HEK293 (cell line): ENCODE results near the gene IL20RA.

ENCODE experiments used
- CTCF ChIA-PET: fragments of 350-600 bp; formaldehyde crosslinking; extraction: SDS; loops from one replicate; lab custom pipeline; 2021; ENCODE audit warnings: antibody characterized with exemption; lab: Yijun Ruan, JAX
- POLR2A ChIA-PET: fragments of 300-600 bp; formaldehyde crosslinking; extraction: SDS; loops from one replicate; lab custom pipeline; 2020; ENCODE audit warnings: antibody characterized with exemption, inconsistent platforms; lab: Yijun Ruan, JAX
- H3K27ac ChIP-seq: fragments of 200-500 bp; sonication (Bioruptor generic); 2 replicates; pipeline ENCODE4 v1.5.1; 2014; ENCODE audit warnings: low read depth, low read length, control low read depth, inconsistent platforms; ENCODE audit errors: extremely low read depth
- H3K36me3 ChIP-seq, 2 experiments: fragments of 200-500 bp in 1 of 2; sonication (Bioruptor generic) in 1 of 2; 1 replicate in 1 of 2; 2 replicates in 1 of 2; pipeline ENCODE4 v1.5.1; 2014 to 2017; ENCODE audit warnings: inconsistent platforms in 2 of 2, low read length in 2 of 2; ENCODE audit not compliant: control insufficient read depth in 2 of 2, insufficient read depth in 1 of 2
- H3K4me1 ChIP-seq: fragments of 200-500 bp; sonication (Bioruptor generic); 2 replicates; pipeline ENCODE4 v1.5.1; 2014; ENCODE audit warnings: mild to moderate bottlenecking, low read length, inconsistent platforms; ENCODE audit not compliant: control insufficient read depth, insufficient read depth
- H3K4me3 ChIP-seq: 2 replicates; pipeline ENCODE4 v1.5.1; 2011; ENCODE audit warnings: low read depth, mild to moderate bottlenecking, control low read depth, low read length, moderate library complexity
- H3K9me3 ChIP-seq: fragments of 200-500 bp; sonication (Bioruptor generic); 2 replicates; pipeline ENCODE4 v1.5.1; 2014; ENCODE audit warnings: low read depth, low read length, inconsistent platforms; ENCODE audit not compliant: control insufficient read depth, insufficient read depth
- ATF2 ChIP-seq: fragments of 450-650 bp; formaldehyde crosslinking; IDR thresholded peaks from 2 replicates; pipeline ENCODE4 v1.5.1; 2016; ENCODE audit warnings: missing biosample characterization, missing genetic modification characterization, low read depth
- BCL11A ChIP-seq: fragments of 450-650 bp; formaldehyde crosslinking; IDR thresholded peaks from 2 replicates; pipeline ENCODE4 v1.5.1; 2016; ENCODE audit warnings: low read depth, missing biosample characterization, missing genetic modification characterization
- BCL6B ChIP-seq: fragments of 450-650 bp; formaldehyde crosslinking; IDR thresholded peaks from 2 replicates; pipeline ENCODE4 v1.5.1; 2017; ENCODE audit warnings: missing biosample characterization, missing genetic modification characterization
- ELK4 ChIP-seq: IDR thresholded peaks from 2 replicates; pipeline ENCODE4 v1.6.1; 2011; ENCODE audit warnings: mild to moderate bottlenecking, low read depth, low read length, borderline replicate concordance
- HOXC10 ChIP-seq: sonication (generic); formaldehyde crosslinking; IDR thresholded peaks from 2 replicates; pipeline ENCODE4 v1.8.1; 2023; ENCODE audit warnings: mild to moderate bottlenecking, missing genetic modification reagents
- KLF8 ChIP-seq: fragments of 450-650 bp; formaldehyde crosslinking; IDR thresholded peaks from 2 replicates; pipeline ENCODE4 v1.5.1; 2016; ENCODE audit warnings: missing biosample characterization, missing genetic modification characterization
- MYNN ChIP-seq: fragments of 450-650 bp; formaldehyde crosslinking; IDR thresholded peaks from 2 replicates; pipeline ENCODE4 v1.5.1; 2016; ENCODE audit warnings: missing biosample characterization, missing genetic modification characterization, borderline replicate concordance
- MZF1 ChIP-seq: fragments of 450-650 bp; formaldehyde crosslinking; IDR thresholded peaks from 2 replicates; pipeline ENCODE4 v1.5.1; 2017; ENCODE audit warnings: missing biosample characterization, missing genetic modification characterization, borderline replicate concordance
- PRDM1 ChIP-seq: fragments of 450-650 bp; formaldehyde crosslinking; IDR thresholded peaks from 2 replicates; pipeline ENCODE4; 2016; ENCODE audit warnings: missing biosample characterization, missing genetic modification characterization
- SETDB1 ChIP-seq: IDR thresholded peaks from one replicate; pipeline ENCODE4 v1.6.1; 2017; ENCODE audit warnings: mild to moderate bottlenecking, low read length, moderate library complexity, mixed read lengths; ENCODE audit not compliant: insufficient read length
- TCF7L2 ChIP-seq: IDR thresholded peaks from 2 replicates; pipeline ENCODE4 v1.6.1; 2011; ENCODE audit warnings: low read depth, mild to moderate bottlenecking, inconsistent platforms, low read length, moderate library complexity, borderline replicate concordance
- TRIM28 ChIP-seq: IDR thresholded peaks from 2 replicates; pipeline ENCODE4 v1.6.1; 2011; ENCODE audit warnings: low read length, control low read depth, borderline replicate concordance
- ZBTB20 ChIP-seq: fragments of 450-650 bp; formaldehyde crosslinking; IDR thresholded peaks from 2 replicates; pipeline ENCODE4 v1.5.1; 2016; ENCODE audit warnings: missing biosample characterization, missing genetic modification characterization
- ZNF16 ChIP-seq: fragments of 450-650 bp; formaldehyde crosslinking; IDR thresholded peaks from 2 replicates; pipeline ENCODE4 v1.5.1; 2016; ENCODE audit warnings: low read depth, missing biosample characterization, missing genetic modification characterization
- ZNF2 ChIP-seq: fragments of 450-650 bp; formaldehyde crosslinking; IDR thresholded peaks from 2 replicates; pipeline ENCODE4 v1.5.1; 2016; ENCODE audit warnings: missing biosample characterization, missing genetic modification characterization
- ZNF280C ChIP-seq: fragments of 450-650 bp; formaldehyde crosslinking; IDR thresholded peaks from 2 replicates; pipeline ENCODE4 v1.5.1; 2016; ENCODE audit warnings: missing biosample characterization, missing genetic modification characterization
- ZNF350 ChIP-seq: fragments of 450-650 bp; formaldehyde crosslinking; IDR thresholded peaks from 2 replicates; pipeline ENCODE4 v1.5.0; 2017; ENCODE audit warnings: missing biosample characterization, mild to moderate bottlenecking, missing genetic modification characterization
- ZNF394 ChIP-seq: fragments of 450-650 bp; formaldehyde crosslinking; IDR thresholded peaks from 2 replicates; pipeline ENCODE4 v1.5.1; 2016; ENCODE audit warnings: missing biosample characterization, missing genetic modification characterization, mild to moderate bottlenecking, moderate library complexity, borderline replicate concordance
- ZNF501 ChIP-seq: fragments of 450-650 bp; formaldehyde crosslinking; IDR thresholded peaks from 2 replicates; pipeline ENCODE4 v1.5.1; 2016; ENCODE audit warnings: missing biosample characterization, missing genetic modification characterization
- ZNF514 ChIP-seq: fragments of 450-650 bp; formaldehyde crosslinking; IDR thresholded peaks from 2 replicates; pipeline ENCODE4 v1.5.1; 2016; ENCODE audit warnings: missing biosample characterization, missing genetic modification characterization
- ZNF571 ChIP-seq: fragments of 450-650 bp; formaldehyde crosslinking; IDR thresholded peaks from 2 replicates; pipeline ENCODE4 v1.5.0; 2017; ENCODE audit warnings: missing biosample characterization, missing genetic modification characterization
- ZNF664 ChIP-seq: fragments of 450-650 bp; formaldehyde crosslinking; IDR thresholded peaks from 2 replicates; pipeline ENCODE4 v1.5.1; 2016; ENCODE audit warnings: missing biosample characterization, missing genetic modification characterization
- ZNF707 ChIP-seq: fragments of 450-650 bp; formaldehyde crosslinking; IDR thresholded peaks from 2 replicates; pipeline ENCODE4 v1.5.1; 2016; ENCODE audit warnings: missing biosample characterization, missing genetic modification characterization
- ZNF76 ChIP-seq: fragments of 450-650 bp; formaldehyde crosslinking; IDR thresholded peaks from 2 replicates; pipeline ENCODE4; 2016; ENCODE audit warnings: low read depth, missing biosample characterization, missing genetic modification characterization, borderline replicate concordance
- ZNF791 ChIP-seq: fragments of 450-650 bp; formaldehyde crosslinking; IDR thresholded peaks from 2 replicates; pipeline ENCODE4 v1.5.1; 2016; ENCODE audit warnings: missing biosample characterization, missing genetic modification characterization
- ZNF837 ChIP-seq: fragments of 450-650 bp; formaldehyde crosslinking; IDR thresholded peaks from 2 replicates; pipeline ENCODE4 v1.5.1; 2016; ENCODE audit warnings: missing biosample characterization, missing genetic modification characterization
- TF ChIP-seq, protein P1 (sequence below): fragments of 450-650 bp; formaldehyde crosslinking; IDR thresholded peaks from 2 replicates; pipeline ENCODE4 v1.5.1; 2016; ENCODE audit warnings: missing biosample characterization, missing genetic modification characterization
- TF ChIP-seq, protein P2 (sequence below): fragments of 450-650 bp; formaldehyde crosslinking; optimal IDR thresholded peaks from 2 replicates; pipeline ENCODE3; 2016; ENCODE audit warnings: missing biosample characterization, mild to moderate bottlenecking, missing genetic modification characterization

IL20RA gene

GRCh38 chr6:136989571-136990241 is 55.1 kb downstream of the IL20RA start:
- no peaks in the 10 kb centered on the region for H3K9me3 ChIP-seq
- ChIA-PET POLR2A (interaction anchor here (0.6 to 0.8 kb wide), 2 partner anchors 9 to 54 kb away, joined by 4 read pairs; partner anchors contain the start of gene IL20RA), CTCF (interaction anchor here (0.6 to 1.3 kb wide), 5 partner anchors 9 to 24 kb away, joined by 3 to 6 read pairs (median 4); no protein-coding TSS in a partner anchor)
- peak overlapping the region; percentile 52 for H3K4me3 ChIP-seq
- H3K4me1 ChIP-seq = peaks cover 3% of the 10 kb centered on the region; the same call in 1 of the 2 replicates
- no peaks in the 10 kb centered on the region for H3K36me3 ChIP-seq
- no peak overlapping the region; the same call in 1 of the 2 replicates for H3K27ac ChIP-seq
- TF ChIP-seq KLF8 (tag by site-specific recombination) (no peak), BCL6B (tag by site-specific recombination) (no peak), ZNF280C (tag by site-specific recombination) (no peak), ZNF2 (tag by site-specific recombination) (0 out of 2 replicates have a peak, but pooled peaks have one; percentile 50), TRIM28 (no peak), ZNF514 (tag by site-specific recombination) (no peak), ZNF394 (tag by site-specific recombination) (no peak), ZNF76 (tag by site-specific recombination) (no peak), ZNF16 (tag by site-specific recombination) (no peak), PRDM1 (tag by site-specific recombination) (0 out of 2 replicates have a peak, but pooled peaks have one; percentile 11), ATF2 (tag by site-specific recombination) (no peak), SETDB1 (no peak), TCF7L2 (no peak), ZBTB20 (tag by site-specific recombination) (0 out of 2 replicates have a peak, but pooled peaks have one; percentile 38), MYNN (tag by site-specific recombination) (no peak), ZNF791 (tag by site-specific recombination) (no peak), ZNF571 (tag by site-specific recombination) (no peak), ZNF501 (tag by site-specific recombination) (peak; percentile 53; the same call in 1 of the 2 replicates), MZF1 (no peak), ZNF350 (tag by site-specific recombination) (no peak), BCL11A (tag by site-specific recombination) (no peak), ZNF837 (tag by site-specific recombination) (no peak), ELK4 (no peak), HOXC10 (no peak), ZNF707 (tag by site-specific recombination) (no peak), ZNF664 (no peak)
- TF ChIP-seq, protein P1, sequence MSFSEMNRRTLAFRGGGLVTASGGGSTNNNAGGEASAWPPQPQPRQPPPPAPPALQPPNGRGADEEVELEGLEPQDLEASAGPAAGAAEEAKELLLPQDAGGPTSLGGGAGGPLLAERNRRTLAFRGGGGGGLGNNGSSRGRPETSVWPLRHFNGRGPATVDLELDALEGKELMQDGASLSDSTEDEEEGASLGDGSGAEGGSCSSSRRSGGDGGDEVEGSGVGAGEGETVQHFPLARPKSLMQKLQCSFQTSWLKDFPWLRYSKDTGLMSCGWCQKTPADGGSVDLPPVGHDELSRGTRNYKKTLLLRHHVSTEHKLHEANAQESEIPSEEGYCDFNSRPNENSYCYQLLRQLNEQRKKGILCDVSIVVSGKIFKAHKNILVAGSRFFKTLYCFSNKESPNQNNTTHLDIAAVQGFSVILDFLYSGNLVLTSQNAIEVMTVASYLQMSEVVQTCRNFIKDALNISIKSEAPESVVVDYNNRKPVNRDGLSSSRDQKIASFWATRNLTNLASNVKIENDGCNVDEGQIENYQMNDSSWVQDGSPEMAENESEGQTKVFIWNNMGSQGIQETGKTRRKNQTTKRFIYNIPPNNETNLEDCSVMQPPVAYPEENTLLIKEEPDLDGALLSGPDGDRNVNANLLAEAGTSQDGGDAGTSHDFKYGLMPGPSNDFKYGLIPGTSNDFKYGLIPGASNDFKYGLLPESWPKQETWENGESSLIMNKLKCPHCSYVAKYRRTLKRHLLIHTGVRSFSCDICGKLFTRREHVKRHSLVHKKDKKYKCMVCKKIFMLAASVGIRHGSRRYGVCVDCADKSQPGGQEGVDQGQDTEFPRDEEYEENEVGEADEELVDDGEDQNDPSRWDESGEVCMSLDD (tag by site-specific recombination) = no peak
- TF ChIP-seq, protein P2, sequence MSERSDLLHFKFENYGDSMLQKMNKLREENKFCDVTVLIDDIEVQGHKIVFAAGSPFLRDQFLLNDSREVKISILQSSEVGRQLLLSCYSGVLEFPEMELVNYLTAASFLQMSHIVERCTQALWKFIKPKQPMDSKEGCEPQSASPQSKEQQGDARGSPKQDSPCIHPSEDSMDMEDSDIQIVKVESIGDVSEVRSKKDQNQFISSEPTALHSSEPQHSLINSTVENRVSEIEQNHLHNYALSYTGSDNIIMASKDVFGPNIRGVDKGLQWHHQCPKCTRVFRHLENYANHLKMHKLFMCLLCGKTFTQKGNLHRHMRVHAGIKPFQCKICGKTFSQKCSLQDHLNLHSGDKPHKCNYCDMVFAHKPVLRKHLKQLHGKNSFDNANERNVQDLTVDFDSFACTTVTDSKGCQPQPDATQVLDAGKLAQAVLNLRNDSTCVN (tag by site-specific recombination) = peak; percentile 81
